A673 (cell line): ENCODE measurements around the gene PPM1E. TPM values are rescaled to one million over a fixed set of nuclear protein-coding genes. Genes with fewer than 3 reads are reported as not detected.
A peak's percentile ranks its signal among the peaks of the same experiment; 100 is the strongest.

Source experiments
- BruUV-seq: library from RNA; stranded (reverse); fragments of 400-500 nt; replicated peaks from 2 replicates; lab custom pipeline; 2021; lab: Mats Ljungman, UMichigan
- CTCF ChIA-PET: fragments of 300-600 bp; sonication (Branson Sonifier 250); formaldehyde crosslinking; loops from one replicate; lab custom pipeline; 2022; ENCODE audit warnings: antibody characterized with exemption; lab: Charles Lee
- POLR2A ChIA-PET: fragments of 300-600 bp; sonication (Branson Sonifier 250); formaldehyde crosslinking; loops from one replicate; lab custom pipeline; 2022; ENCODE audit warnings: antibody characterized with exemption; ENCODE audit not compliant: low non-redundant PET; lab: Charles Lee
- DNase-seq: peaks from one replicate; pipeline ENCODE4 v3.0.0-alpha.2; 2015; ENCODE audit warnings: low spot score
- H3K27ac ChIP-seq: fragments of 200-600 bp; sonication (generic); 2 replicates; pipeline ENCODE4 v1.5.1; 2016; ENCODE audit warnings: mixed run types, low read depth, mild to moderate bottlenecking, mixed read lengths, antibody characterized with exemption, low read length; ENCODE audit not compliant: poor library complexity, severe bottlenecking
- H3K27me3 ChIP-seq: fragments of 200-600 bp; sonication (generic); replicated peaks from 2 replicates; pipeline ENCODE4 v1.6.1; 2017; ENCODE audit warnings: mixed run types, low read depth, mild to moderate bottlenecking, mixed read lengths, antibody characterized with exemption, low read length; ENCODE audit not compliant: insufficient read depth, poor library complexity
- H3K36me3 ChIP-seq: fragments of 200-600 bp; sonication (generic); 2 replicates; pipeline ENCODE4 v1.6.1; 2016; ENCODE audit warnings: mixed run types, mild to moderate bottlenecking, mixed read lengths, antibody characterized with exemption, low read length; ENCODE audit not compliant: insufficient read depth, poor library complexity, severe bottlenecking
- H3K4me1 ChIP-seq: fragments of 200-600 bp; sonication (generic); 2 replicates; pipeline ENCODE4 v1.6.1; 2017; ENCODE audit warnings: mixed run types, mild to moderate bottlenecking, mixed read lengths, antibody characterized with exemption, low read length; ENCODE audit not compliant: insufficient read depth, poor library complexity, severe bottlenecking
- H3K4me3 ChIP-seq: fragments of 200-600 bp; sonication (generic); 2 replicates; pipeline ENCODE4 v1.5.1; 2016; ENCODE audit warnings: low read depth, mixed run types, mild to moderate bottlenecking, mixed read lengths, low read length; ENCODE audit not compliant: poor library complexity, severe bottlenecking
- H3K9me3 ChIP-seq: fragments of 200-600 bp; sonication (generic); 2 replicates; pipeline ENCODE4 v1.6.1; 2016; ENCODE audit warnings: mixed run types, low read depth, mild to moderate bottlenecking, mixed read lengths, antibody characterized with exemption, low read length; ENCODE audit not compliant: poor library complexity, severe bottlenecking
- EZH2 ChIP-seq: fragments of 200-600 bp; sonication (generic); IDR thresholded peaks from 2 replicates; pipeline ENCODE4 v1.6.1; 2017; ENCODE audit warnings: borderline replicate concordance, low read depth, mild to moderate bottlenecking, mixed read lengths, antibody characterized with exemption, low read length; ENCODE audit not compliant: poor library complexity, severe bottlenecking
- intact Hi-C: fragments of 100-400 bp; cut with micrococcal nuclease; formaldehyde crosslinking; loops from one replicate; pipeline ENCODE4 v1.10.0; 2022; ENCODE audit not compliant: unreplicated experiment
- total RNA-seq: library from RNA; stranded (reverse); gene quantifications from 2 replicates; pipeline ENCODE4 v1.2.3, GENCODE V29; 2021
- TF ChIP-seq, protein P1 (sequence below): fragments of 300-800, 200-600 bp; sonication (generic); conservative IDR thresholded peaks from 2 replicates; pipeline ENCODE4 v1.5.1; 2017; ENCODE audit warnings: low read depth, mild to moderate bottlenecking, antibody characterized with exemption, low read length, moderate library complexity, mixed read lengths

The PPM1E gene
- total RNA-seq, 1 experiment from 2014 or later: 6.0 TPM

- no peak for DNase-seq
- CTCF ChIA-PET: no interaction called here
- TF ChIP-seq EZH2: no peak
- TF ChIP-seq, protein P1, sequence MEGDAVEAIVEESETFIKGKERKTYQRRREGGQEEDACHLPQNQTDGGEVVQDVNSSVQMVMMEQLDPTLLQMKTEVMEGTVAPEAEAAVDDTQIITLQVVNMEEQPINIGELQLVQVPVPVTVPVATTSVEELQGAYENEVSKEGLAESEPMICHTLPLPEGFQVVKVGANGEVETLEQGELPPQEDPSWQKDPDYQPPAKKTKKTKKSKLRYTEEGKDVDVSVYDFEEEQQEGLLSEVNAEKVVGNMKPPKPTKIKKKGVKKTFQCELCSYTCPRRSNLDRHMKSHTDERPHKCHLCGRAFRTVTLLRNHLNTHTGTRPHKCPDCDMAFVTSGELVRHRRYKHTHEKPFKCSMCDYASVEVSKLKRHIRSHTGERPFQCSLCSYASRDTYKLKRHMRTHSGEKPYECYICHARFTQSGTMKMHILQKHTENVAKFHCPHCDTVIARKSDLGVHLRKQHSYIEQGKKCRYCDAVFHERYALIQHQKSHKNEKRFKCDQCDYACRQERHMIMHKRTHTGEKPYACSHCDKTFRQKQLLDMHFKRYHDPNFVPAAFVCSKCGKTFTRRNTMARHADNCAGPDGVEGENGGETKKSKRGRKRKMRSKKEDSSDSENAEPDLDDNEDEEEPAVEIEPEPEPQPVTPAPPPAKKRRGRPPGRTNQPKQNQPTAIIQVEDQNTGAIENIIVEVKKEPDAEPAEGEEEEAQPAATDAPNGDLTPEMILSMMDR: no peak
These were observed 23.8 kb downstream of the PPM1E start for GRCh38 chr17:58779446-58779845.

GRCh38 chr17:58783380-58783779 lies 27.7 kb downstream of the PPM1E start:
- no peak overlapping the region for H3K4me3 ChIP-seq
- POLR2A ChIA-PET: no interaction called here
- intact Hi-C loops: no loop called here
- no peak overlapping the region for H3K27ac ChIP-seq
- no TSS peak for BruUV-seq
- no peaks in the 10 kb centered on the region for H3K27me3 ChIP-seq
- no peaks in the 10 kb centered on the region for H3K9me3 ChIP-seq
- TF ChIP-seq, protein P1: no peak
- TF ChIP-seq EZH2: no peak
- H3K4me1 ChIP-seq: peaks cover 18% of the 10 kb centered on the region
- DNase-seq: peak; percentile 7
- CTCF ChIA-PET: no interaction called here
- H3K36me3 ChIP-seq: no peaks in the 10 kb centered on the region

More at GRCh38 chr17:58779446-58779845, 23.8 kb downstream of the PPM1E start:
- no peak overlapping the region for H3K4me3 ChIP-seq
- BruUV-seq: no TSS peak
- no peaks in the 10 kb centered on the region for H3K36me3 ChIP-seq
- no peaks in the 10 kb centered on the region for H3K9me3 ChIP-seq
- H3K4me1 ChIP-seq: no peaks in the 10 kb centered on the region
- no peak overlapping the region for H3K27ac ChIP-seq
- POLR2A ChIA-PET: no interaction called here
- intact Hi-C loops: no loop called here
- no peaks in the 10 kb centered on the region for H3K27me3 ChIP-seq

DNA sequence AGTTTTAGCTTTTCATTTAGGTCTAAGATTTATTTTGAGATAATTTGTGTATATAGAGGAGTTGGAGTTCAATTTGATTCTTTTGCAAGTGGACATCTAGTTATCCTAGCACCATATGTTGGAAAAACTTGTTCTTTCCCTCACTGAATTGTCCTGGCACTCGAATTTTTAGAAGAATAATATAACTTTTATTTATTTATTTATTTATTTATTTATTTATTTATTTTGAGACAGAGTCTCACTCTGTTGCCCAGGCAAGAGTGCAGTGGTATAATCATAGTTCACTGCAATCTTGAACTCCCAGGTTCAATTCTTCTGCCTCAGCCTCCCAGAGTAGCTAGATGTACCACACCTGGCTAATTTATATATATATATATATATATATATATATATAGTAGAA lies 29.4 kb downstream of the PPM1E start:
- no peaks in the 10 kb centered on the region for H3K9me3 ChIP-seq
- no peak overlapping the region for H3K4me3 ChIP-seq
- no TSS peak for BruUV-seq
- POLR2A ChIA-PET: no interaction called here
- TF ChIP-seq, protein P1: no peak
- no peak for TF ChIP-seq EZH2
- peaks cover 18% of the 10 kb centered on the region for H3K4me1 ChIP-seq
- CTCF ChIA-PET: no interaction called here
- no peaks in the 10 kb centered on the region for H3K36me3 ChIP-seq
- no peak overlapping the region for H3K27ac ChIP-seq
- intact Hi-C loops: no loop called here
- H3K27me3 ChIP-seq: no peaks in the 10 kb centered on the region
- no peak for DNase-seq
